ENCODE results near the gene FAM153A.
"Not testable (repeated sequence)": the region's sequence is repeated elsewhere in the genome, so short reads cannot be mapped to it uniquely, and the experiment has no call there.

Gene FAM153A

GRCh38 chr5:177782792-177783633 lies at the start of gene FAM153A:
Gene FAM153A, minus strand, starts transcription at chr5:177782899.
- H3K27ac ChIP-seq (ENCODE audit: low read depth in 2 of 2, low read length in 2 of 2); H3K9me3 ChIP-seq (ENCODE audit: control insufficient read depth in 2 of 2, low read length in 2 of 2); H3K4me3 ChIP-seq (ENCODE audit: low read length in 2 of 2); H3K9ac ChIP-seq (ENCODE audit: low read depth in 1 of 2, low read length in 2 of 2); H3K4me1 ChIP-seq (ENCODE audit: control insufficient read depth in 2 of 2, insufficient read depth in 2 of 2, low read length in 2 of 2); H3K27me3 ChIP-seq (ENCODE audit: control insufficient read depth in 2 of 2, insufficient read depth in 2 of 2, low read length in 2 of 2); H3K36me3 ChIP-seq (ENCODE audit: control insufficient read depth in 2 of 2, insufficient read depth in 2 of 2, low read length in 2 of 2): not testable (repeated sequence)

GRCh38 chr5:177832287-177832686 lies 49.6 kb upstream of the FAM153A start:
- not testable (repeated sequence) for H3K27me3 ChIP-seq (ENCODE audit: control insufficient read depth in 2 of 2, insufficient read depth in 2 of 2, low read length in 2 of 2); H3K9ac ChIP-seq (ENCODE audit: low read depth in 1 of 2, low read length in 2 of 2); H3K36me3 ChIP-seq (ENCODE audit: control insufficient read depth in 2 of 2, insufficient read depth in 2 of 2, low read length in 2 of 2); H3K9me3 ChIP-seq (ENCODE audit: control insufficient read depth in 2 of 2, low read length in 2 of 2); H3K4me1 ChIP-seq (ENCODE audit: control insufficient read depth in 2 of 2, insufficient read depth in 2 of 2, low read length in 2 of 2); H3K27ac ChIP-seq (ENCODE audit: low read depth in 2 of 2, low read length in 2 of 2); H3K4me3 ChIP-seq (ENCODE audit: low read length in 2 of 2)

GRCh38 chr5:177826073-177826472 lies 43.4 kb upstream of the FAM153A start:
- not testable (repeated sequence) for H3K9me3 ChIP-seq (ENCODE audit: control insufficient read depth in 2 of 2, low read length in 2 of 2); H3K27ac ChIP-seq (ENCODE audit: low read depth in 2 of 2, low read length in 2 of 2); H3K36me3 ChIP-seq (ENCODE audit: control insufficient read depth in 2 of 2, insufficient read depth in 2 of 2, low read length in 2 of 2); H3K4me1 ChIP-seq (ENCODE audit: control insufficient read depth in 2 of 2, insufficient read depth in 2 of 2, low read length in 2 of 2); H3K27me3 ChIP-seq (ENCODE audit: control insufficient read depth in 2 of 2, insufficient read depth in 2 of 2, low read length in 2 of 2); H3K9ac ChIP-seq (ENCODE audit: low read depth in 1 of 2, low read length in 2 of 2); H3K4me3 ChIP-seq (ENCODE audit: low read length in 2 of 2)

GRCh38 chr5:177824776-177825175 lies 42.1 kb upstream of the FAM153A start:
- not testable (repeated sequence) for H3K27ac ChIP-seq (ENCODE audit: low read depth in 2 of 2, low read length in 2 of 2); H3K9me3 ChIP-seq (ENCODE audit: control insufficient read depth in 2 of 2, low read length in 2 of 2); H3K4me1 ChIP-seq (ENCODE audit: control insufficient read depth in 2 of 2, insufficient read depth in 2 of 2, low read length in 2 of 2); H3K27me3 ChIP-seq (ENCODE audit: control insufficient read depth in 2 of 2, insufficient read depth in 2 of 2, low read length in 2 of 2); H3K9ac ChIP-seq (ENCODE audit: low read depth in 1 of 2, low read length in 2 of 2); H3K36me3 ChIP-seq (ENCODE audit: control insufficient read depth in 2 of 2, insufficient read depth in 2 of 2, low read length in 2 of 2); H3K4me3 ChIP-seq (ENCODE audit: low read length in 2 of 2)

GRCh38 chr5:177822489-177822888 lies 39.8 kb upstream of the FAM153A start:
- not testable (repeated sequence) for H3K27ac ChIP-seq (ENCODE audit: low read depth in 2 of 2, low read length in 2 of 2); H3K36me3 ChIP-seq (ENCODE audit: control insufficient read depth in 2 of 2, insufficient read depth in 2 of 2, low read length in 2 of 2); H3K9me3 ChIP-seq (ENCODE audit: control insufficient read depth in 2 of 2, low read length in 2 of 2); H3K4me1 ChIP-seq (ENCODE audit: control insufficient read depth in 2 of 2, insufficient read depth in 2 of 2, low read length in 2 of 2); H3K4me3 ChIP-seq (ENCODE audit: low read length in 2 of 2); H3K27me3 ChIP-seq (ENCODE audit: control insufficient read depth in 2 of 2, insufficient read depth in 2 of 2, low read length in 2 of 2); H3K9ac ChIP-seq (ENCODE audit: low read depth in 1 of 2, low read length in 2 of 2)

GRCh38 chr5:177819664-177820063 lies 37.0 kb upstream of the FAM153A start:
- H3K27me3 ChIP-seq (ENCODE audit: control insufficient read depth in 2 of 2, insufficient read depth in 2 of 2, low read length in 2 of 2); H3K4me1 ChIP-seq (ENCODE audit: control insufficient read depth in 2 of 2, insufficient read depth in 2 of 2, low read length in 2 of 2); H3K9me3 ChIP-seq (ENCODE audit: control insufficient read depth in 2 of 2, low read length in 2 of 2); H3K36me3 ChIP-seq (ENCODE audit: control insufficient read depth in 2 of 2, insufficient read depth in 2 of 2, low read length in 2 of 2); H3K9ac ChIP-seq (ENCODE audit: low read depth in 1 of 2, low read length in 2 of 2); H3K4me3 ChIP-seq (ENCODE audit: low read length in 2 of 2); H3K27ac ChIP-seq (ENCODE audit: low read depth in 2 of 2, low read length in 2 of 2): not testable (repeated sequence)

GRCh38 chr5:177812814-177813425 lies 30.2 kb upstream of the FAM153A start:
- H3K27ac ChIP-seq (ENCODE audit: low read depth in 2 of 2, low read length in 2 of 2); H3K4me1 ChIP-seq (ENCODE audit: control insufficient read depth in 2 of 2, insufficient read depth in 2 of 2, low read length in 2 of 2); H3K9me3 ChIP-seq (ENCODE audit: control insufficient read depth in 2 of 2, low read length in 2 of 2); H3K9ac ChIP-seq (ENCODE audit: low read depth in 1 of 2, low read length in 2 of 2); H3K36me3 ChIP-seq (ENCODE audit: control insufficient read depth in 2 of 2, insufficient read depth in 2 of 2, low read length in 2 of 2); H3K4me3 ChIP-seq (ENCODE audit: low read length in 2 of 2); H3K27me3 ChIP-seq (ENCODE audit: control insufficient read depth in 2 of 2, insufficient read depth in 2 of 2, low read length in 2 of 2): not testable (repeated sequence)

GRCh38 chr5:177812160-177812743 lies 29.6 kb upstream of the FAM153A start:
- not testable (repeated sequence) for H3K9me3 ChIP-seq (ENCODE audit: control insufficient read depth in 2 of 2, low read length in 2 of 2); H3K4me3 ChIP-seq (ENCODE audit: low read length in 2 of 2); H3K27ac ChIP-seq (ENCODE audit: low read depth in 2 of 2, low read length in 2 of 2); H3K9ac ChIP-seq (ENCODE audit: low read depth in 1 of 2, low read length in 2 of 2); H3K36me3 ChIP-seq (ENCODE audit: control insufficient read depth in 2 of 2, insufficient read depth in 2 of 2, low read length in 2 of 2); H3K4me1 ChIP-seq (ENCODE audit: control insufficient read depth in 2 of 2, insufficient read depth in 2 of 2, low read length in 2 of 2); H3K27me3 ChIP-seq (ENCODE audit: control insufficient read depth in 2 of 2, insufficient read depth in 2 of 2, low read length in 2 of 2)

GRCh38 chr5:177809209-177809913 lies 26.7 kb upstream of the FAM153A start:
- H3K9ac ChIP-seq (ENCODE audit: low read depth in 1 of 2, low read length in 2 of 2); H3K9me3 ChIP-seq (ENCODE audit: control insufficient read depth in 2 of 2, low read length in 2 of 2); H3K27ac ChIP-seq (ENCODE audit: low read depth in 2 of 2, low read length in 2 of 2); H3K4me1 ChIP-seq (ENCODE audit: control insufficient read depth in 2 of 2, insufficient read depth in 2 of 2, low read length in 2 of 2); H3K27me3 ChIP-seq (ENCODE audit: control insufficient read depth in 2 of 2, insufficient read depth in 2 of 2, low read length in 2 of 2); H3K4me3 ChIP-seq (ENCODE audit: low read length in 2 of 2); H3K36me3 ChIP-seq (ENCODE audit: control insufficient read depth in 2 of 2, insufficient read depth in 2 of 2, low read length in 2 of 2): not testable (repeated sequence)

GRCh38 chr5:177808420-177808819 lies 25.7 kb upstream of the FAM153A start:
- H3K36me3 ChIP-seq (ENCODE audit: control insufficient read depth in 2 of 2, insufficient read depth in 2 of 2, low read length in 2 of 2); H3K9ac ChIP-seq (ENCODE audit: low read depth in 1 of 2, low read length in 2 of 2); H3K27me3 ChIP-seq (ENCODE audit: control insufficient read depth in 2 of 2, insufficient read depth in 2 of 2, low read length in 2 of 2); H3K27ac ChIP-seq (ENCODE audit: low read depth in 2 of 2, low read length in 2 of 2); H3K4me3 ChIP-seq (ENCODE audit: low read length in 2 of 2); H3K4me1 ChIP-seq (ENCODE audit: control insufficient read depth in 2 of 2, insufficient read depth in 2 of 2, low read length in 2 of 2); H3K9me3 ChIP-seq (ENCODE audit: control insufficient read depth in 2 of 2, low read length in 2 of 2): not testable (repeated sequence)
